CD14-positive monocyte (primary cell): ENCODE data around the gene CENPH. TPM values are rescaled to one million over a fixed set of nuclear protein-coding genes. Genes with fewer than 3 reads are reported as not detected.

ENCODE experiments used
- DNase-seq, 3 donors: peaks; one replicate each; pipeline ENCODE4 v3.0.0-alpha.2; 2011 to 2022
- H2AFZ ChIP-seq: 2 replicates; pipeline ENCODE4 v1.6.0; 2012; ENCODE audit warnings: mild to moderate bottlenecking, low read depth, low read length, inconsistent platforms; ENCODE audit not compliant: insufficient read depth, poor library complexity, severe bottlenecking
- H3K27ac ChIP-seq, 2 donors: 1 replicate in 1 of 2; 2 replicates in 1 of 2; pipeline ENCODE4 v1.5.1; 2012 to 2013; ENCODE audit warnings: low read length in 2 of 2, control low read depth in 1 of 2, inconsistent platforms in 1 of 2, low read depth in 1 of 2, mild to moderate bottlenecking in 1 of 2
- H3K27me3 ChIP-seq, 2 donors: one replicate each; pipeline versions ENCODE4 v1.6.0 to v1.6.1; 2011 to 2013; ENCODE audit warnings: low read length in 2 of 2; ENCODE audit not compliant: control insufficient read depth in 2 of 2, insufficient read depth in 2 of 2
- H3K36me3 ChIP-seq, 2 donors: replicated peaks in 1 of 2; 1 replicate in 1 of 2; 2 replicates in 1 of 2; pipeline versions ENCODE4 v1.5.1 to v1.6.1; 2012 to 2013; ENCODE audit warnings: low read length in 2 of 2, control low read depth in 1 of 2, inconsistent platforms in 1 of 2, mild to moderate bottlenecking in 1 of 2; ENCODE audit not compliant: insufficient read depth in 2 of 2, control insufficient read depth in 1 of 2
- H3K4me1 ChIP-seq, 2 donors: 1 replicate in 1 of 2; 2 replicates in 1 of 2; pipeline versions ENCODE4 v1.5.1 to v1.6.1; 2012 to 2013; ENCODE audit warnings: low read length in 2 of 2, control low read depth in 1 of 2, inconsistent platforms in 1 of 2, mild to moderate bottlenecking in 1 of 2, moderate library complexity in 1 of 2; ENCODE audit not compliant: insufficient read depth in 2 of 2, control insufficient read depth in 1 of 2
- H3K4me2 ChIP-seq: replicated peaks from 2 replicates; pipeline ENCODE3; 2012; ENCODE audit warnings: low read length, moderate library complexity, mild to moderate bottlenecking; ENCODE audit not compliant: poor library complexity, severe bottlenecking; ENCODE audit errors: extremely low read depth
- H3K4me3 ChIP-seq, 3 experiments: fragments of 200-600 bp in 1 of 3; sonication (generic) in 1 of 3; replicated peaks in 1 of 3; 1 replicate in 2 of 3; 2 replicates in 1 of 3; pipeline ENCODE4 v1.5.1; 2011 to 2013; ENCODE audit warnings: low read length in 3 of 3, mild to moderate bottlenecking in 3 of 3, control low read depth in 2 of 3, low read depth in 2 of 3, inconsistent platforms in 1 of 3, moderate library complexity in 1 of 3
- H3K79me2 ChIP-seq: 2 replicates; pipeline ENCODE4 v1.6.0; 2012; ENCODE audit warnings: mild to moderate bottlenecking, control low read depth, inconsistent platforms, low read length, moderate library complexity; ENCODE audit not compliant: insufficient read depth
- H3K9ac ChIP-seq: 2 replicates; pipeline ENCODE4 v1.6.0; 2017; ENCODE audit warnings: low read length, mild to moderate bottlenecking; ENCODE audit not compliant: insufficient read depth, poor library complexity, severe bottlenecking
- H3K9me3 ChIP-seq, 2 donors: replicated peaks in 1 of 2; 1 replicate in 1 of 2; 2 replicates in 1 of 2; pipeline versions ENCODE4 v1.5.1 to v1.6.1; 2012 to 2013; ENCODE audit warnings: low read length in 2 of 2, control low read depth in 1 of 2; ENCODE audit not compliant: control insufficient read depth in 1 of 2, insufficient read depth in 1 of 2
- H4K20me1 ChIP-seq: 2 replicates; pipeline ENCODE4 v1.6.0; 2012; ENCODE audit warnings: mild to moderate bottlenecking, low read length, control low read depth, moderate library complexity; ENCODE audit not compliant: insufficient read depth
- H3K27ac Mint-ChIP-seq, 7 donors: one replicate each; pipeline ENCODE4 v1.8.0; 2020; ENCODE audit warnings: mild to moderate bottlenecking in 7 of 7, mixed read lengths in 7 of 7, moderate library complexity in 6 of 7, inconsistent platforms in 2 of 7
- H3K27me3 Mint-ChIP-seq, 3 donors: one replicate each; pipeline ENCODE4 v1.8.0; 2021 to 2022; ENCODE audit warnings: low read depth in 3 of 3, mild to moderate bottlenecking in 3 of 3, mixed read lengths in 3 of 3, moderate library complexity in 3 of 3, inconsistent platforms in 1 of 3
- H3K36me3 Mint-ChIP-seq, 2 donors: one replicate each; pipeline ENCODE4 v1.8.0; 2020; ENCODE audit warnings: mixed read lengths in 2 of 2, inconsistent platforms in 1 of 2, mild to moderate bottlenecking in 1 of 2
- H3K4me1 Mint-ChIP-seq: one replicate; pipeline ENCODE4 v1.8.0; 2020; ENCODE audit warnings: mild to moderate bottlenecking, mixed read lengths
- H3K4me3 Mint-ChIP-seq, 2 donors: one replicate each; pipeline ENCODE4 v1.8.0; 2020; ENCODE audit warnings: mild to moderate bottlenecking in 2 of 2, mixed read lengths in 2 of 2, moderate library complexity in 1 of 2
- H3K9me3 Mint-ChIP-seq, 7 donors: one replicate each; pipeline ENCODE4 v1.8.0; 2020 to 2022; ENCODE audit warnings: mixed read lengths in 7 of 7, mild to moderate bottlenecking in 6 of 7, moderate library complexity in 6 of 7, inconsistent platforms in 2 of 7
- WGBS: methylation state at CpG from one replicate; pipeline ENCODE4 v1.1.5; 2013; ENCODE audit warnings: missing lambda C conversion rate; ENCODE audit not compliant: insufficient coverage; 5-methylcytosine and 5-hydroxymethylcytosine counted together
- intact Hi-C, 2 donors: fragments of 100-400 bp; cut with micrococcal nuclease; formaldehyde crosslinking; loops; one replicate each; pipeline versions ENCODE4 v1.15.0 to v1.15.1; 2023
- polyA plus RNA-seq, 3 donors: library from polyadenylated mRNA; depleted of rRNA in 1 of 3; unstranded in 2 of 3; stranded (reverse) in 1 of 3; fragments of 300-500 nt in 2 of 3; fragments of >200 nt in 1 of 3; fragmentation: Illumina TruSeq in 2 of 3; gene quantifications; 1 replicate in 2 of 3; 2 replicates in 1 of 3; pipeline ENCODE4 v1.2.3, GENCODE V29; 2012 to 2021
- small RNA-seq: library from RNA; depleted of rRNA; stranded (forward); fragments of <200 nt; gene quantifications from one replicate; pipeline ENCODE3, GENCODE V24; 2012; ENCODE audit warnings: low read depth; ENCODE audit not compliant: insufficient read length
- TF ChIP-seq, protein P1 (sequence below): fragments of 200-600 bp; IDR thresholded peaks from one replicate; pipeline ENCODE4 v1.8.0; 2022; ENCODE audit warnings: antibody characterized with exemption, mild to moderate bottlenecking

Gene CENPH
- polyA plus RNA-seq, 3 donors = 0.57 to 0.73 (median 0.61) TPM

DNA sequence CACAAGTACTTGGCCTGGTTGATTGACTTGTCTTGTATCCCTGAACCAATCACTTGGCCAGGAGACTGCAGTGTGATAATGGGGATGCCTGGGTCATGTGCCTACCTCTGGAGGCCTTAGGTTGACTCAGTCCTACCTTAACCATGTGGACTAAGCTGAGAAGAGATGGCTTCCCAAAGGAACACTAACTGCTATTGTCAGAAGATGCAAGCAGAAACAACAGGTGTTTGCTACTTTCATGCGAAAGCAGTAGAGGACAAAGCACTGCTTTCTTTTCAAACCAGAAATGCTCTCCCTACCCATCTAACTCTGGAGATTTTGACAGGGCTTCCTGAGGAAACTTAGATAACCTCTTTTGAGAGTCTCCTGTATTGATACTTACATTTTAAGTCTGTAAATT, 68.2 kb downstream of the CENPH start:
- peaks cover 63 to 97% of the 10 kb centered on the region in 2 donors for H3K36me3 ChIP-seq
- no peak overlapping the region for H3K27ac Mint-ChIP-seq

More for the DNA sequence above, 68.2 kb downstream of the CENPH start:
- Histone ChIP-seq H3K27ac (no peak overlapping the region), H4K20me1 (peaks cover 5% of the 10 kb centered on the region), H3K4me3 (no peak overlapping the region), H3K79me2 (no peaks in the 10 kb centered on the region), H3K9me3 (no peaks in the 10 kb centered on the region), H3K9ac (no peak overlapping the region), H2AFZ (no peak overlapping the region), H3K4me2 (no peak overlapping the region), H3K4me1 (no peaks in the 10 kb centered on the region), H3K27me3 (no peaks in the 10 kb centered on the region)
- DNase-seq = no peak
- Mint-ChIP-seq H3K4me3 (no peak overlapping the region), H3K27me3 (no peaks in the 10 kb centered on the region), H3K36me3 (peaks cover 65 to 83% of the 10 kb centered on the region in 2 donors), H3K4me1 (no peaks in the 10 kb centered on the region), H3K9me3 (peaks cover 0 to 1% (median 0%) of the 10 kb centered on the region in 7 donors)
- 100% methylated on average over 1 of the region's 1 CpG for WGBS
- TF ChIP-seq, protein P1, sequence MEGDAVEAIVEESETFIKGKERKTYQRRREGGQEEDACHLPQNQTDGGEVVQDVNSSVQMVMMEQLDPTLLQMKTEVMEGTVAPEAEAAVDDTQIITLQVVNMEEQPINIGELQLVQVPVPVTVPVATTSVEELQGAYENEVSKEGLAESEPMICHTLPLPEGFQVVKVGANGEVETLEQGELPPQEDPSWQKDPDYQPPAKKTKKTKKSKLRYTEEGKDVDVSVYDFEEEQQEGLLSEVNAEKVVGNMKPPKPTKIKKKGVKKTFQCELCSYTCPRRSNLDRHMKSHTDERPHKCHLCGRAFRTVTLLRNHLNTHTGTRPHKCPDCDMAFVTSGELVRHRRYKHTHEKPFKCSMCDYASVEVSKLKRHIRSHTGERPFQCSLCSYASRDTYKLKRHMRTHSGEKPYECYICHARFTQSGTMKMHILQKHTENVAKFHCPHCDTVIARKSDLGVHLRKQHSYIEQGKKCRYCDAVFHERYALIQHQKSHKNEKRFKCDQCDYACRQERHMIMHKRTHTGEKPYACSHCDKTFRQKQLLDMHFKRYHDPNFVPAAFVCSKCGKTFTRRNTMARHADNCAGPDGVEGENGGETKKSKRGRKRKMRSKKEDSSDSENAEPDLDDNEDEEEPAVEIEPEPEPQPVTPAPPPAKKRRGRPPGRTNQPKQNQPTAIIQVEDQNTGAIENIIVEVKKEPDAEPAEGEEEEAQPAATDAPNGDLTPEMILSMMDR = no peak
- intact Hi-C loops = no loop called here

Small RNA genes within 50 kb of the gene (small RNA-seq; reads per million reads assigned to genes)
- not detected for gene SNORA50D

Other genes with a start within 250 kb of the CENPH start
- 10 to 100 TPM; 12.6 to 28.2 (median 27.0) TPM for gene SLC30A5, start 95.6 kb upstream of the CENPH start, polyA plus RNA-seq
- 1 to 10 TPM in 2 of 3 donors, under 1 TPM in 1; 0.64 to 2.6 (median 1.6) TPM for gene CCNB1, start 22.4 kb upstream of the CENPH start, polyA plus RNA-seq
- 10 to 100 TPM; 12.4 to 20.4 (median 14.4) TPM for gene CDK7, start 45.3 kb downstream of the CENPH start, polyA plus RNA-seq
- gene CCDC125, start 143.2 kb downstream of the CENPH start, polyA plus RNA-seq = 1 to 10 TPM in 2 of 3 donors, under 1 TPM in 1; 0.98 to 2.6 (median 1.6) TPM
- gene AK6, start 179.9 kb downstream of the CENPH start, polyA plus RNA-seq = 10 to 100 TPM in 2 of 3 donors, 1 to 10 TPM in 1; 7.6 to 50.3 (median 30.6) TPM
- gene TAF9, start 179.9 kb downstream of the CENPH start, polyA plus RNA-seq = 100 to 1,000 TPM in 2 of 3 donors, 10 to 100 TPM in 1; 50.2 to 156 (median 143) TPM
- 10 to 100 TPM in 1 of 3 donors, 1 to 10 TPM in 2; 9.1 to 11.6 (median 9.6) TPM for gene RAD17, start 180.2 kb downstream of the CENPH start, polyA plus RNA-seq
- gene MARVELD2, start 225.5 kb downstream of the CENPH start, polyA plus RNA-seq = under 1 TPM in 1 of 3 donors, not detected in 2; 0.15 TPM